ENCODE results near the gene RASGRF1. TPM values are rescaled to one million over a fixed set of nuclear protein-coding genes. Genes with fewer than 3 reads are reported as not detected.

RASGRF1 gene
- polyA plus RNA-seq, 1 donor from 2014 or later: 11.0 TPM

DNA sequence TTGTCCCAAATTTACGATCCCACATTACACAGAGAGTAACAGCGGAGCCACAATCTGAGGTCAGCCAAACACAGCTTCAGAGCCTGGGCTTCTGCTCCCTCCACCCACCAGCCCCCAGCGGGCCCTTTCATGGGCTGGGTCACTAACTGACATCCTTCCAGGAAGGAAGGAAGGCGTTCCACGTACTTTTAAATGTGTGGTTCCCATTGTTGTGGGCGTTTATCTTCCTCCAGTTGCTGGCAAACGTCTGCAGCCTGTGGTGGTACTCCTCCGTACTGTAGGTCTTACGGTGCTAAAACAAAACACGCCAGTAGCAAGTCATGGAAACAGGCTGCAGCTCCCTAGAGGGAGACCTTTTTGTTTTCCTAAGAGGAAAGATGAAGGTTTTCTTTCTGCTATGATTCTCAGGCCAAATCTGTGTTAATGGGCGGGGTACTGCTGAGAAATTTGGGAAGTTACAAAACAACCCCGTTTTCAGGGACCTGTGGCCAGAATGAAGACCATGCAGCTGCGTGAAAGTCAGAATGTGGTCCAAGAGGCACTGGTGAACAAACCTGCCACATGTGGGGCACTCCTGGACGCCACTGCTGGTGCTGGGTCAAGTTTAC is 153.3 kb downstream of the RASGRF1 start:
- no peaks in the 10 kb centered on the region for H3K9me2 ChIP-seq (ENCODE audit: insufficient read depth, low read length)
- H3F3A ChIP-seq (ENCODE audit: insufficient read depth, low read length, poor library complexity, severe bottlenecking): no peaks in the 10 kb centered on the region
- H3K9me3 ChIP-seq (ENCODE audit: low read length): no peaks in the 10 kb centered on the region
- no peak overlapping the region for H3K4me2 ChIP-seq (ENCODE audit: low read length)
- H3K36me3 ChIP-seq (ENCODE audit: insufficient read depth, low read length): no peaks in the 10 kb centered on the region
- no peak overlapping the region for H3K9ac ChIP-seq (ENCODE audit: low read length)
- no peak overlapping the region for H3K27ac ChIP-seq (ENCODE audit: low read length)
- TF ChIP-seq EP300 (conservative IDR thresholded peaks at IDR 0.05; ENCODE audit: poor library complexity, severe bottlenecking) (no peak), EZH2 (IDR thresholded peaks at IDR 0.05; ENCODE audit: borderline replicate concordance, insufficient read depth, low read length, poor library complexity, severe bottlenecking) (no peak), POLR2AphosphoS5 (IDR thresholded peaks at IDR 0.05) (no peak)
- H3K27me3 ChIP-seq (ENCODE audit: insufficient read depth, low read depth, low read length): no peaks in the 10 kb centered on the region
- H3K79me2 ChIP-seq (replicated peaks; ENCODE audit: insufficient read depth, low read length): no peaks in the 10 kb centered on the region
- no peaks in the 10 kb centered on the region for H4K20me1 ChIP-seq (ENCODE audit: insufficient read depth)
- H2AFZ ChIP-seq (ENCODE audit: low read depth, low read length): no peak overlapping the region
- no peak overlapping the region for H3K4me3 ChIP-seq (ENCODE audit: low read length)

GRCh38 chr15:78934655-78935023 is 155.9 kb downstream of the RASGRF1 start:
- Histone ChIP-seq H3K27ac (ENCODE audit: low read length) (no peak overlapping the region), H2AFZ (ENCODE audit: low read depth, low read length) (no peak overlapping the region), H3K36me3 (ENCODE audit: insufficient read depth, low read length) (no peaks in the 10 kb centered on the region), H3K79me2 (replicated peaks; ENCODE audit: insufficient read depth, low read length) (no peaks in the 10 kb centered on the region), H3K4me2 (ENCODE audit: low read length) (no peak overlapping the region), H3K4me3 (ENCODE audit: low read length) (no peak overlapping the region), H3K27me3 (ENCODE audit: insufficient read depth, low read depth, low read length) (no peaks in the 10 kb centered on the region), H3K9me3 (ENCODE audit: low read length) (no peaks in the 10 kb centered on the region), H3F3A (ENCODE audit: insufficient read depth, low read length, poor library complexity, severe bottlenecking) (no peaks in the 10 kb centered on the region), H4K20me1 (ENCODE audit: insufficient read depth) (no peaks in the 10 kb centered on the region), H3K9me2 (ENCODE audit: insufficient read depth, low read length) (no peaks in the 10 kb centered on the region), H3K9ac (ENCODE audit: low read length) (no peak overlapping the region)
- TF ChIP-seq, protein P1, sequence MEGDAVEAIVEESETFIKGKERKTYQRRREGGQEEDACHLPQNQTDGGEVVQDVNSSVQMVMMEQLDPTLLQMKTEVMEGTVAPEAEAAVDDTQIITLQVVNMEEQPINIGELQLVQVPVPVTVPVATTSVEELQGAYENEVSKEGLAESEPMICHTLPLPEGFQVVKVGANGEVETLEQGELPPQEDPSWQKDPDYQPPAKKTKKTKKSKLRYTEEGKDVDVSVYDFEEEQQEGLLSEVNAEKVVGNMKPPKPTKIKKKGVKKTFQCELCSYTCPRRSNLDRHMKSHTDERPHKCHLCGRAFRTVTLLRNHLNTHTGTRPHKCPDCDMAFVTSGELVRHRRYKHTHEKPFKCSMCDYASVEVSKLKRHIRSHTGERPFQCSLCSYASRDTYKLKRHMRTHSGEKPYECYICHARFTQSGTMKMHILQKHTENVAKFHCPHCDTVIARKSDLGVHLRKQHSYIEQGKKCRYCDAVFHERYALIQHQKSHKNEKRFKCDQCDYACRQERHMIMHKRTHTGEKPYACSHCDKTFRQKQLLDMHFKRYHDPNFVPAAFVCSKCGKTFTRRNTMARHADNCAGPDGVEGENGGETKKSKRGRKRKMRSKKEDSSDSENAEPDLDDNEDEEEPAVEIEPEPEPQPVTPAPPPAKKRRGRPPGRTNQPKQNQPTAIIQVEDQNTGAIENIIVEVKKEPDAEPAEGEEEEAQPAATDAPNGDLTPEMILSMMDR (IDR thresholded peaks at IDR 0.05; ENCODE audit: poor library complexity, severe bottlenecking): no peak
- no peak for TF ChIP-seq SMC3 (conservative IDR thresholded peaks at IDR 0.05; ENCODE audit: poor library complexity)
- TF ChIP-seq EZH2 (IDR thresholded peaks at IDR 0.05; ENCODE audit: borderline replicate concordance, insufficient read depth, low read length, poor library complexity, severe bottlenecking): no peak
- TF ChIP-seq RAD21 (conservative IDR thresholded peaks at IDR 0.05): no peak
- no peak for TF ChIP-seq EP300 (conservative IDR thresholded peaks at IDR 0.05; ENCODE audit: poor library complexity, severe bottlenecking)
- TF ChIP-seq, protein P2, sequence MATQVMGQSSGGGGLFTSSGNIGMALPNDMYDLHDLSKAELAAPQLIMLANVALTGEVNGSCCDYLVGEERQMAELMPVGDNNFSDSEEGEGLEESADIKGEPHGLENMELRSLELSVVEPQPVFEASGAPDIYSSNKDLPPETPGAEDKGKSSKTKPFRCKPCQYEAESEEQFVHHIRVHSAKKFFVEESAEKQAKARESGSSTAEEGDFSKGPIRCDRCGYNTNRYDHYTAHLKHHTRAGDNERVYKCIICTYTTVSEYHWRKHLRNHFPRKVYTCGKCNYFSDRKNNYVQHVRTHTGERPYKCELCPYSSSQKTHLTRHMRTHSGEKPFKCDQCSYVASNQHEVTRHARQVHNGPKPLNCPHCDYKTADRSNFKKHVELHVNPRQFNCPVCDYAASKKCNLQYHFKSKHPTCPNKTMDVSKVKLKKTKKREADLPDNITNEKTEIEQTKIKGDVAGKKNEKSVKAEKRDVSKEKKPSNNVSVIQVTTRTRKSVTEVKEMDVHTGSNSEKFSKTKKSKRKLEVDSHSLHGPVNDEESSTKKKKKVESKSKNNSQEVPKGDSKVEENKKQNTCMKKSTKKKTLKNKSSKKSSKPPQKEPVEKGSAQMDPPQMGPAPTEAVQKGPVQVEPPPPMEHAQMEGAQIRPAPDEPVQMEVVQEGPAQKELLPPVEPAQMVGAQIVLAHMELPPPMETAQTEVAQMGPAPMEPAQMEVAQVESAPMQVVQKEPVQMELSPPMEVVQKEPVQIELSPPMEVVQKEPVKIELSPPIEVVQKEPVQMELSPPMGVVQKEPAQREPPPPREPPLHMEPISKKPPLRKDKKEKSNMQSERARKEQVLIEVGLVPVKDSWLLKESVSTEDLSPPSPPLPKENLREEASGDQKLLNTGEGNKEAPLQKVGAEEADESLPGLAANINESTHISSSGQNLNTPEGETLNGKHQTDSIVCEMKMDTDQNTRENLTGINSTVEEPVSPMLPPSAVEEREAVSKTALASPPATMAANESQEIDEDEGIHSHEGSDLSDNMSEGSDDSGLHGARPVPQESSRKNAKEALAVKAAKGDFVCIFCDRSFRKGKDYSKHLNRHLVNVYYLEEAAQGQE (IDR thresholded peaks at IDR 0.05; ENCODE audit: borderline replicate concordance): no peak

Data from neural cell (in vitro differentiated cells).